Measurements from ENCODE around the gene B3GNT9. TPM values are rescaled to one million over a fixed set of nuclear protein-coding genes. Genes with fewer than 3 reads are reported as not detected.

B3GNT9 gene
- total RNA-seq, 1 experiment from 2014 or later, result 2.3 TPM

GRCh38 chr16:67179421-67180080 is 28.8 kb upstream of the B3GNT9 start:
- no peaks in the 10 kb centered on the region for H3K9me2 ChIP-seq (replicated peaks; ENCODE audit: low read length)
- intact Hi-C loops (cut with micrococcal nuclease), result no loop called here
- H3K4me2 ChIP-seq (ENCODE audit: low read length), result no peak overlapping the region
- TF ChIP-seq EZH2 (IDR thresholded peaks at IDR 0.05; ENCODE audit: low read length, unreplicated experiment) (no peak), CTCF (conservative IDR thresholded peaks at IDR 0.05; ENCODE audit: low read depth, low read length) (peak; percentile 38; the same call in 1 of the 2 replicates)
- no peaks in the 10 kb centered on the region for H4K20me1 ChIP-seq (ENCODE audit: low read length)
- no peaks in the 10 kb centered on the region for H3K36me3 ChIP-seq (ENCODE audit: low read depth, low read length)
- ATAC-seq (no peak), DNase-seq (no peak)
- BruUV-seq (replicated peaks), result no TSS peak
- H3K9me3 ChIP-seq (ENCODE audit: low read length), result no peaks in the 10 kb centered on the region
- CTCF ChIA-PET, result no interaction called here
- no peaks in the 10 kb centered on the region for H3K27me3 ChIP-seq (ENCODE audit: low read length)
- no peaks in the 10 kb centered on the region for H3F3A ChIP-seq (ENCODE audit: low read length, unreplicated experiment)
- H3K9ac ChIP-seq (ENCODE audit: low read length), result no peak overlapping the region
- H2AFZ ChIP-seq (ENCODE audit: low read length), result no peak overlapping the region
- POLR2A ChIA-PET (ENCODE audit: unreplicated experiment), result no interaction called here
- H3K4me3 ChIP-seq (ENCODE audit: low read length), result no peak overlapping the region
- peaks cover 38% of the 10 kb centered on the region for H3K79me2 ChIP-seq (ENCODE audit: low read length)
- no peak overlapping the region for H3K27ac ChIP-seq (ENCODE audit: low read length)
- H3K4me1 ChIP-seq (ENCODE audit: insufficient read depth, low read length), result peaks cover 44% of the 10 kb centered on the region

DNA sequence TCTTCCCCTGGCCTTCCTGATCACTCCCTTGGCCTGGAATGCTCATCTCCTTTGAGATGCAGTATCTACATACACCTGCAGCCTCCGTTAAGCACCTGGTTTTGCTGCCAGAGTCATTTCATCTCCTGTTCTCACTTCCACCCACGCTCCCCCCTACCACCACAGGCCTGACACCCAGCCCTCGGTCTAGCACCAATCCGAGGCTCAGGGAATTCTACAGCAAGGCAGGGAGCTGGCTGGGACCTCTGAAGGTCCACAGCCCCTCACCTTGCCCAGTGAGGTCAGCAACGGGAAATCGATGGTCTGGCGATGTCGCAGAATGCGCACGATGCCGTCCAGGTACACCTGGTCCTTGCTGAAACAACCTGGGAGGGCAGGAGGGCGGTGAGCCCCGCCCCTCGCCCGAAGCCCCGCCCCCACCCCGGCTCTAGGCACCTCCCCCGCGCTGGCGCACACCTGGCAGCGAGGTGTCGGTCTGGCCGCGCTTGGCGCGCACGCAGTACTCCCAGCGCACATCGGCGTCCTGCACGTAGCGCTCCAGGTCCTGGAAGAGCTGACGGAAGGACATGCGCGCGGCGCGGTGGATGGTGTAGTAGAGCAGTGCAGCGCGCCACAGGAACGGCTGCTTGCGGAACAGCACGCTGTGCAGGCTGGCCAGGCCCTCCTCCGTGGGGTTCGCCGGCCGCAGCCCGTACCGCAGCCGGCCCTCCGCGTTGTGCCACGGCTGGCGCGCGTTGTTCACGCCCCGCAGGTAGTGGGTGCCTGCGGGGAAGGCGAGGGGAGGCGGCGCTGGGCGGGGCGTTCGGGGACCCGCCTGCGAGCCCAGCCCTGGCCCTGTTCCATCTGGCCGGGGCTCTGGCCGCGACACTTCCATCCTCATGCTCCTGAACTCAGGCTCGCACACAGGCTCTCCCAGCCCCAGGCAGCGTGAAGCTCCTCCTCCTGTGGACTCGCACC is 27.2 kb upstream of the B3GNT9 start:
- no peaks in the 10 kb centered on the region for H4K20me1 ChIP-seq (ENCODE audit: low read length)
- POLR2A ChIA-PET (ENCODE audit: unreplicated experiment), result no interaction called here

More for the DNA sequence above, 27.2 kb upstream of the B3GNT9 start:
- no peaks in the 10 kb centered on the region for H3K36me3 ChIP-seq (ENCODE audit: low read depth, low read length)
- CTCF ChIA-PET, result interaction anchor here (0.7 kb wide), 1 partner anchor 224 kb away, joined by 12 read pairs; no protein-coding TSS in a partner anchor
- H3K9ac ChIP-seq (ENCODE audit: low read length), result peak overlapping the region; percentile 27; the same call in 1 of the 2 replicates
- H3K9me2 ChIP-seq (replicated peaks; ENCODE audit: low read length), result no peaks in the 10 kb centered on the region
- TF ChIP-seq EZH2phosphoT487 (IDR thresholded peaks at IDR 0.05; ENCODE audit: borderline replicate concordance, low read length) (peak; percentile 69; the same call in 1 of the 2 replicates), EZH2 (IDR thresholded peaks at IDR 0.05; ENCODE audit: low read length, unreplicated experiment) (no peak), CTCF (conservative IDR thresholded peaks at IDR 0.05; ENCODE audit: low read depth, low read length) (no peak)
- H3K79me2 ChIP-seq (ENCODE audit: low read length), result peaks cover 37% of the 10 kb centered on the region
- peaks cover 50% of the 10 kb centered on the region for H3K4me1 ChIP-seq (ENCODE audit: insufficient read depth, low read length)
- H3K4me3 ChIP-seq (ENCODE audit: low read length), result peak overlapping the region; percentile 66
- H3F3A ChIP-seq (ENCODE audit: low read length, unreplicated experiment), result no peaks in the 10 kb centered on the region
- intact Hi-C loops (cut with micrococcal nuclease), result no loop called here
- no TSS peak for BruUV-seq (replicated peaks)
- peak overlapping the region; percentile 87 for H3K4me2 ChIP-seq (ENCODE audit: low read length)
- ATAC-seq, result peak; percentile 42
- H3K9me3 ChIP-seq (ENCODE audit: low read length), result no peaks in the 10 kb centered on the region
- 0 out of 2 replicates have a peak overlapping the region, but pooled peaks have one; percentile 39 for H3K27ac ChIP-seq (ENCODE audit: low read length)
- H2AFZ ChIP-seq (ENCODE audit: low read length), result peak overlapping the region; percentile 59; the same call in 1 of the 2 replicates
- DNase-seq, result peak; percentile 86
- H3K27me3 ChIP-seq (ENCODE audit: low read length), result no peaks in the 10 kb centered on the region
